ENCODE measurements around the gene HAGH.

HAGH gene

DNA sequence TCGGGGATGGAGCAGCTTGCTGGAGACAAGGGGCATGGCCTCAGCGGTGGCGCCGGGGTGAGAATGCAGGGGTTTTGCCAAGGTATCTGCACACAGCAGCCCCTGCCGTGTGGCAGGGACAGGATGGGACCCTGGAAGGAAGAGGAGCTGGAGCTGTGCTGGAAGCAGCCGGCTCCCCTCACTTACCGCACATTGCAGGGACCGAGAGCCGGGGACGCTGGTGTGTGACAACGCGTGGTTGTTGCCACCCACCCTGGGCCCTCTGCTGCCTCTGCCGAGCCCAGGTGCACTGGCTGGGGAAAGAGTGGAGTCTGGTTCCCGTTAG lies 40.8 kb downstream of the HAGH start:
- no peak for DNase-seq

DNA sequence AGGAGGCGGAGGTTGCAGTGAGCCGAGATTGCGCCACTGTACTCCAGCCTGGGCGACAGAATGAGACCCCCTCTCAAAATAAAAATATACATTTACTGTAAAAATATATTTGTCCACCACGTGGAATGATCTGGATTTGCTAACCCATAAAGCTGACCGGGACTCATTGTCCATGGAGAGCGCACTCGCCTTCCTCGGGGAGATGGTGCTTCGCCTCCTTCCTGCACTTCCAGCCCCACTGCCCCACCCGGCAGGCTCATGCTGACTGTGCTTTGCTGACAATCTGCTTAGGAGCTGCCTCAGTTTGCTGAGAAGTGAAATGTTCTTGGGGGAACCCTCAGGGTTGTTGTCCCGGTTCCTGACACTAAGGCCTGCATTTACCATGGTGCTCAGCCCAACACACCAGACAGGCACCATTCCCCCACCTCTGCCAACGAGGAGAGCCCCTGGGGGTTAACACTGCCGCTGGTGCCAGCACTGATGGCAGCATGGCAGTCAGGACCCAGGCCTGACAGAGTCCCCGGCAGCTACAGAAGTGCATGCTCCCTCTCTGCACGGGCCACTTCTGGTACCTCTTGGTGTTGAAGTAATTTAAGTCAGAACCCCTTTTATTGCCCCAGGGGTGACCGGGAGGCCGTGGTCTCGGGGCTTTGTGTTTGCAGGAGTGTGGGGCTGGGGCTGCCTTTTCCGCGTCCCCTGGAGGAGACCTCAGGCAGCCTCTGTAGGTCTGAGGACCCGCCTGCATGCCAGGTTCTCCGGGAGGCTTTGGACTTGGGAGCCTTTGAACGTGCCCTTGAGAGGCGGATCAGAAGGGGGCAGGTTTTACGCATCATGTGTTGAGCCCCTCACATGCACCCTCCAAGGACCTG lies 41.4 kb downstream of the HAGH start:
- DNase-seq: no peak

DNA sequence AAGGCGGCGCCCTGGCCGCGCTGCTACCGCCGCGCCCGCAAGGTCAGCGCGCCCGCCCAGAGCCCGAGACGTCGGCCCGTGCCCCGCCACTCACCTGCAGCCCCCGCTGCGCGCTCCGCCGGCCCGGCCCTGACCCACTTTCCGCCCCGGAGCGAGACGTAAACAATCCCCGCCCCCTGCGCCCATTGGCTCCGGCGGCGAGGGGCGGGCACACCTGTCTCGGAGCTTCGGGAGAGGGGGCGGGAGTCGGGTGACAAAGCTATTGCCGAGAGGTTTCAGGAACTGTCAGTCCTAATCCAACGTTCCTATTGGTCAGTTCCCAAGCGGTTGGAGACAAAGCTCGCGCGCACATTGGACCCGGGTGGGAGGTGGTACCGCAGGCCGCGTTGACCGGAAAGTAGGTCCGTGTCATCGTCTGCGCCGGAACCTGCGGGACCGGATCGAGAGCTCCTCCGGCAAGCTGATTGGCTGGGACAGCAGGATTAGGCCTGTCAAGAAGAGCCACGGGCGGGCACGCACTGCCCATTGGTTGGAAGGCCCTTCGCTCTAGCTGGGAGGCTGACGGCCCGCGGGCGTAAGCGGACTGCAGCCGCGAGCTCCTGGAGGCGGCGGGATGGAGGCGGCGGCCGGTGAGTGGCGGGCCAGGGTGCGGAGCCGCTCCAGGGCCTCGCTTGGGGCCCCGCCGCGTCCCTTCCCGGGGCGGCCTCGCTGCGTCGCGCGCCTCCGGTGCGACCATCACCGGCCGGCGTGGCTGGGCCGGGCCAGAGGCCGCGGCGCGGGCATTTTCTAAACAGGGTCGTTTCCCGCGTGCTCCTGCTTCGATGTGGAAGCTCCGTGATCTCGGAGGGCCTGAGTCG lies 44.0 kb downstream of the HAGH start, which contains the start of the genes NUBP2 and SPSB3:
NUBP2 (plus strand) TSS at position 553 of the 857 bp plus-strand sequence; CDS start at position 614, 61 bp downstream.
SPSB3 (minus strand) TSS at position 164 of the 857 bp plus-strand sequence. CDS start 1,088 bp downstream, outside the sequence.
- peak; percentile 100 for DNase-seq

DNA sequence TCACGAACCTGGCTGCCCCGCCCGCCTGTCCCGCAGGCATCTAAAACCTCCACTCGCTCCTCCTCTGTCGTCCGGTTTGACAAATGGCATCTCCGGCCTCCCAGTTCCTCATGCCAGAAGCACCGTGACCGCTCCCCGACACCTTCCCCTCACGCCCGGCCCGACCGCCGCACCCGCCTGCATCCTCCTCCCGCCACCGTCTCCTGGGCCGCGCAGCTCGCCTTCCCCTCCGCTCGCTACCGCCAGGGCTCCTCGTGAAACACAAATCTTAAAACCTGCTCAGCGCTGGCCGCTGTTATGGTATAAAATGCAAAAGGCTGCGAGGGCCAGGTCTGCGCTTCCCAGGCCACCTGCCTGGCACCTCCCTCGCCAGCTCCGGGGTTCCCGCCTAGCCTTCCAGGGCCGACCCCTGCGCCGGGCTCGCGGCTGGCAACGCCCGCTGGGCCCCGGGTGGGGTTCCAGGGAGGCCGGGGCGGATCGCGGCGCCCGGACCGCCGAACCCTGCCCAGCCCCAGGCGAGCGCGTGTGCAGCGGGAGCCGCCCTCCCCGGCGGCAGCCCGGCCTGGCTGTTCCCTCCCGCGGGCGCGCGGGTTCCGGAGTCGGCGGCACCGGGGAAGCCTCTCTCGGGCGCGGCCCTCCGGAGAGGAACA lies 44.7 kb downstream of the HAGH start:
- peak; percentile 32 for DNase-seq

DNA sequence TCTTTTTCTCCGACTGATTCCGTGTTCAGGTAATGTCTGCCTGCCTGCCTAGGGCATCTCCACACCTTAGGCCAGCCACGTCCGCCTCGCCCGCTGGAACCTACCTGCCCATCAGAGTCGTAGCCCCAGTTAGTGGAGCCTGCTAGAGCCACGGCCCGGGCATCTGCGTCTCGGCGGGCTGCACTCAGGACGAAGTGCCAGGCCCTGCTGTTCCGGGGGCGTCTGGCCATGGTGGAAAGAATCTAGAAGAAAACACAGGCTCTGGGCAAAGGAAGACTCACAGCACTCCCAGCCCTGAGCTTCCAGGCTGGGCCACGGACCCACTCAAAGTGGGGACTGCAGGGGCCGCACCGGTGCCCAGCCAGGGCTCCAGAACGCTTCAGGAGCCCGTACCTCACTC lies 45.4 kb downstream of the HAGH start:
- DNase-seq: no peak

DNA sequence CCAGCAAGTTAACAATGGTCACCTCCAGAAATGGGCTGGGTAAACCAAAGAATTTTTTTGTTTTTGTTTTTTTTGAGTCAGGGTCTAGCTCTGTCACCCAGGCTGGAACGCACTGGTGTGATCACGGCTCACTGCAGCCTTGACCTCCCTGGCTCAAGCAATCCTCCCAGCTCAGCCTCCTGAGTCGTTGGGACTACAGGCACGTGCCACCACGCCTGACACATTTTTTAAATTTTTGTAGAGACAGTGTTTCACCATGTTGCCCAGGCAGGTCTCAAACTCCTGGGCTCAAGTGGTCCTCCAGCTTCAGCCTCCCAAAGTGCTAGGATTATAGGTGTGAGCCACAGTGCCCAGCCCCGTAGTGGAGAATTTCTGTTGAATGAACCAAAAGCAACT lies 46.0 kb downstream of the HAGH start:
- DNase-seq: no peak

DNA sequence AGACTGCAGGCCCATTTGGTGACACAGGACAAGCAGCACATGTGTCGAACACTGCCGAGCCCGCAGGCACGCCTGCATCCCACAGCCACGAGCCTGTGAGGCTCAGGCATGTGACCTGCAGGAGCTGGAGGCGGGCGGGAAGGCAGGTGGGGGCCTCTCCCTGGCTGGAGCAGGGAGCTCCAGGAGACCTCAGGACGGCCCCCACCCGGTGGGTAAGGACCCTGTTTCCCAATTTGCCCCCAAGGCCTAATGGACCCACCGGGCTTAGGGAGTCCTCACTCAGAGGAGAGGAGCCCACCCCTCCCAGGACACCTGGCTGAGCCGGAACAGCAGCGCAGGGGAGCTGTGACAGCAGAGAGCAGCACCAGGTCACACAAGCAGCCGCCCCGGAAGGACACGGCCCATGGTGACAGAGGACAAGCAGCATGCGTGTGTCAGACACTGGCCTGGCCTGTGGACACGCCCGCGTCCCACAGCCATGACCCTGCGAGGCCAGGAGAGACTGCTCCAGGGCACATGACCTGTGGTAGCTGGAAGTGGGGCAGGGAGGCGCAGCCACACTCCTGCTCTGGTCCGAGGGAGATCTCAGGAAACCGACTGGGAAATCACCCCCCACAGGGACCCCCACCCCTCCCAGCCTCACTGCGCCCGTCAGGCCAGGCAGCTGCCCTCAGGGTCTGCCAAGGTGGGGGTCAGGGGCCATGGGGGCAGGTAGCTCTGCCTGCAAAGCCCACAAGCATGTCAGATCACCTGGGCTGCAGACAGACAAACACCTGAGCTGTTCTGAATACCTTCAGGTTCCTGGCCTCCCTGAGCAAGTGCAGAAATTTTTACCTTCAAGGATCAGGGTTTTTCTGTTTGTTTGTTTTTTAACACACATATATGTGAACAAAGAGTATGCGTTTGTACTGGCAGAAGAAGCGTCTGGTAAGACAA lies 46.6 kb downstream of the HAGH start:
- no peak for DNase-seq

DNA sequence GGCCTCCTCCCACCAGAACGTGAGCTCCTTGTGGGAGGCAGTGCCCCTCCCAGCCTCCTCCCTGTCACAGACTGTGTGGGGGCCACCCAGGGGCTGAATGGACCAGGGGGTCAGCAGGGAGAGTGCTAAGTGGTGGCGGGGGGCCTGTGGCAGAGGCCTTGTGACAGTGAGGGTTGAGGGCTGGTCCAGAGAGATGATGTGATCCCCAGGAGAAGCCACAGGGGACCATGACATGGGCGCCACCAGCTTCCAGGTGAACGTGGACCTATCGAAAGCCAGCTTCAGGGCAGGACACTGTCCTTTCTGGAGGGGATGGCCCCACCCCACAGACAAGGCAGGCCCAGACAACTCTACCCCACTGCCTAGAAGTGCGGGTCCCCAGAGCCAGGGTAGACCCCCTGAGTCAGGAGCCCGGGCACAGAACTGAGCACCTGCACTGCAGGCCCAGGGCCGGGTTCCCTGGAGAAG lies 47.4 kb downstream of the HAGH start:
- DNase-seq: no peak

DNA sequence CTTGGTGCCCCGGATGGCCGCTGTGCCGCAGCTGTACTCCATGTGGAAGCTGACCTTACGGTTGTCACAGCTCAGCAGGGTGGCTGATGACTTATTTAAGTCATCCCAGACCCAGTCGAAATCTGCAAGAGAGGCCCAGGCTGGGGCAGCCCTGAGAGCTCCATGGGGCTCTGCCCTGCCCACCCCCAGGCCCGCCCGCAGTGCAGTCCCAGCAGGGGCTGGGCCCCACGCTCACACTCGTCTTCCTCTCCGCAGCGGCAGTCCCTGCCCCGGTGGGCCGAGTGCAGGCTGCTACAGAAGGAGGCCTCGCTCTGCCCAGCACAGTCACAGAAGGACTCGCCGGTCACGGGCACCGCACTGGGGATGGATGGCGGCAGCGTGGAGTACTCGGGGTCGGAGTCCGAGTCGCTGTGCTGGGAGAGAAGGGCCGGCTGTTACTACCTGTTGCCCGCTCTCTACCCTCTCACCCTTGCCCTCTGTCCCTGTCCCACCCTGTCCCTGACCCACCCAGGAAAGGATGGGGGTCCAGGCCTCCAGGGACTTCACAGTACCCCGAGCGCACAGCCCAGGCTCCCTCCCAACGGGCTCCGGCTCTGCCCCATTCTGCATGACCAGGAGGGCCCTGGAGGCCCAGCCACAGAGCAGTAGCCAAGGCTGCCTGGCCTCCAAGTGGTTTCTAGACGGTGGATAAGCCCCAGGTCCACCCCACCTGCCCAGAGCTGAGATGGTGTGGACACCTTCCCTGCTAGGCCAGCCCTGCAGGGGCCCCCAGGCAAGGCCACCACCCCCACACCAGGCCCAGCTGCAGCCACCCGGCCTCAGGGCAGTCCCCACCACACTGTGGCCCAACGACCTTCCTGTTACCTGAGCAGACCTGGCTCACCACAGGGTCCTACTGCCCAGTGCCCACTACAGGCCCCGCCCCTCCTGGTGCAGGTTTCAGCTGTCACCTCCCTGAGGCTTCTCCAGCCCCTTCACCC lies 48.1 kb downstream of the HAGH start:
- no peak for DNase-seq

DNA sequence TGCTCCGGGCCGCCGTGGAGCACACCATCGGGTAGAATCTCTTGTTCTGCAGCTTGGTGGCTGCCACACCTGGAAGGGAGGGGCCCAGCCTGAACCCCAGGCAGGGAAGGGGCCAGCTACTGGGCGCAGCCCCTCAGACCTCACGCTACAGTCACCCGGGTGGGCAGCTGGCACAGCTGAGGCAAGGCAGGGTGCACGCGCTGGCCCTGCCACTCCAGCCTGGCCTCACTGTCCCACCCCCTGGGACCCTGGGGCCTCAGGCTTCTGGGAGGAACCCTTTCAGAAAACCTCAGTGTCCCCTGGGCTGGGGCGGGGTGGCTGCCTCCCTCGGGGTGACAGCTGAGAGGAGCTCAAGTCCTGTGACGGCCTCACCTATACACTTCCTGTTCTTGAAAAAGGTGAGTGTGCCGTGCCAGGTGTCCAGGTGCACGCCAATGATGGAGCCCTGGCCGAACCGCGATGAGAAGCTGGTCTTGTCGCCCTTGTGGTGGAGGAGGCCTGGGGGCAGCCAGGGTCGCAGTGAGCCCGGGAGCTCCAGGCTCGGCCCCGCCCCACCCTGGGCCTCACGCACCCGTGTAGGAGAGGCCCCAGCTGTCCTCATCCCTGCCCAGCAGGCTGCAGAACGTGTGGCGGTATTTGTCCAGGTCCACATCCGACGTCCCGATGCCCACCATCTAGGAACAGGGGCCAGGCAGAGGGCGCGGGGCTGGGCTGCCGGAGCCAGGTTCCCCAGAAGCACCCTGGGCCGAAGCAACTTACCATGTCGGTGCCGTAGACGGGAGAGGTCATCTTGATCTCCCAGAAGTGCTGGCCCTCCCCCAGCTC lies 49.0 kb downstream of the HAGH start:
- no peak for DNase-seq

DNA sequence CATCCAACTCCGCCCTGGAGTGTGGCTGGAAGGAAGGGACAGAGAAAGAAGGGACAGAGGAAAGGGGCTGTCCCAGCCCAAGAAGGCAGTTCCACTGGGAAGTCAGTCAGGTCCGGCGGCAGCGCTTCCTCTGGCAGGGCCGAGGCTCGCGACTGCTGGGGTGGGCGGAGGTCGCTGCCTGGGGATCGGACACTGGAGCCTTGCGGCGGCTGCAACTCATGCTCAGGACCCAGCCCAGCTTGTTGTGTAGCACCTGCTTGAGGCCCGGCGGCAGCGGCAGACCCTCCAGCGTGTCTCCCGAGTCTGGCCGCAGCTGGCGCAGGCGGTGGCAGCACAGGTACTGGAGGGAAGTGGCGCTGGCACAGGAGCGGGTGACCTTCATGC lies 49.6 kb downstream of the HAGH start:
- DNase-seq: no peak

DNA sequence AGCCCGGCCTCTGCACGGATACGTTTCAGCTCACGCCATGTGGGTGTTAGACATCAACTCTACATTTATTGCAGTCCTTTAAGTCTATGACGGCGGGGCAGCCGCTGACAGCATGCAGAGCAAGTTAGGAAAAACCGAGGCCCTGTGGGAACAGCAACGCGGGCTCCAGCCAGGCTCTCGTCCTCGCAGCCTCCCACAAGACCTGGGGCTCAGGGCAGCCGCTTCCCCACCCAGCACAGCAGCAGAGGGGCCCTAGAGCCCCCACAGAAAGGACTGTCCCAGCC lies 50.0 kb downstream of the HAGH start:
- DNase-seq: no peak

DNA sequence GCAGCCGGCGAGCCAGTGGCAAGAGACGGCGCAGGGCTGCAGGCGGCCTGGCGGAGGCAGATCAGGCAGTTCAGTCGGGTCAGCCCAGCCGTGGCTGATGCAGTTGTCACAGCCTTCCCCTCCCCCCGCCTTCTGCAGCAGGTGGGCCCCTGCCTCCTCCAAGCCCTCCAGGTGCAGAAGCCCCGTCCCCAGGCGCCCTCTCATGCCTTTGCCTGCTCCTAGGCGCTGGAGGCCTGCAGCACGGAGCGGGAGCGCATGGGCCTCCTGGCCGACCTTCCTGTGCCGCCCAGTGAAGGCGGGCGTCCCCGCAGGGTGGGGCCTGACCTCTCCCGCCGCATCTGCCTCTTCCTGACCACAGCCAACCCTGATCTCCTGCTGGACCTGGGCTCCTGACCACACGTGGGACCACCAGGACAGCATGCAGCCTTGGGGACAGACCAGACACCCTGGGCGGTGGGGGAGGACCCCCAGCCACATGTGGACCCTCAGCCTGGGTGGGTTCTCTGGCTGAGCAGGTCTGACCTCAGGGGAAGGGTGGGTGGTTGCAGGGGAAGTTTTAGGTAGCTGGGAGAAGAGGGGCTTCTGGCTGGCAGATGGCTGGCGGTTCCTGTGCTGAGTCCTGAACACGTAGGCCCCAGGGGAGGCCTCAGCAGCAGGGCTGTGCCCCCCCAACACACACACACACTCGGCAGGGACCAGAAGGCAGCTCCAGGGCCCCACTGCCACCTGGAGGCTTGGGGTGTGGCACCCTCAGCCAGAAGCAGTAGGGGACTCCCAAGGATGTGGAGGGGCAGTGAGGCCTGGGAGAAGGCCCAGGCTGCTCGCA lies 50.6 kb downstream of the HAGH start:
- DNase-seq: no peak

DNA sequence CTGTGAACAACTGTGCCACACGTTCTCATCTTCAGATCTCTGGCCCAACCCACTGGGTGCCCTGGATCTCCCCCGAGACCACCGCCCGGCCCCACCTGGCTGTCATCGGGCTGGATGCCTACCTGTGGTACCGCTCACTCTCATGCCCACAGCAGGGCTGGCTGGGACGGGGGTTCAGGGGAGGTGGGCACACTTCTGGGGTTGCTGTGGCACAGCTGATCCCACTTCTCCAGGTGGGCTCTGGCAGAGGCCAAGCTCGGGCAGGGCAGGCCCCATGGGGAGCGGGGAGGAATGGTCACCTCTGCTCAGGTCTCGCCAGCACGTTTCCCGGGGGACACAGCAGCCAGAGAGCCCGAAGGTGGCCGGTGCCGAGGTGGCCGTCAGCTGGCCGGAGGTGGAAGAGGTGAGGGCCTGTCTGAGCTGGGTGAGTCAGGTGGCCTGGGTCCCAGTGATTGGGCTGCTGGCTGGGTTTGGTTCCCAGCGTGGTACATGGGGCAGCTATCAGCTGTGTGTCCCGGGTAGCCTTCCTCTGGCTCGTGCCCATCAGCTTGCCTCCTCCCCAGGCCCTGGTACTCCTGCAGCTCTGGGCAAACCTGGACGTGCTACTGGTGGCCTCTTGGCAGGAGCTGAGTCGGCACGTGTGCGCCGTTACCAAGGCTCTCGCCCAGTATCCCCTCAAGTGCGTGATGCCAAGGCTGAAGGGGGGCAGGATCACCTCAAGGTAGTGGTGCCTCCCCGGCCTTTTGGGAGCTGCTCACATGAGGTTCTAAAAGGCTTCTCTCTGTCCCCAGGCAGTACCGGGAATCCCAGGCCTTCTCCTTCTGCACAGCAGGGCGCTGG lies 51.4 kb downstream of the HAGH start:
- no peak for DNase-seq

DNA sequence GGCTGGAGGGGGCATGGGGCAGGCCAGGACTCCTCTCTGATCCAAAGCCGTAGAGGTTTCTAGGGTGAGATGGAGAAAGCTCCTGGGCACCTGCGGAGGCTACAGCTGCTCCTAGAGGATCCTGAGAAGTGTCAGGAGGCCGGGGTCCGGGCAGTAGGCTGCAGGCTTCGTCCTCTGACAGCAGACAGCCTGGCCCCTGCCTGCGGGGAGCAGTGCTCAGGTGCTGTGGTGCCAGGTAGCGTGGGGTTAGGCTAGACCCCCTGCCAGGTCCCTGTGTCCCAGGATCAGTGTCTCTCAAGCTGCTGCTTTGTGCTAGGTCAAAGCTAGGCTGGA lies 52.2 kb downstream of the HAGH start:
- DNase-seq: no peak

DNA sequence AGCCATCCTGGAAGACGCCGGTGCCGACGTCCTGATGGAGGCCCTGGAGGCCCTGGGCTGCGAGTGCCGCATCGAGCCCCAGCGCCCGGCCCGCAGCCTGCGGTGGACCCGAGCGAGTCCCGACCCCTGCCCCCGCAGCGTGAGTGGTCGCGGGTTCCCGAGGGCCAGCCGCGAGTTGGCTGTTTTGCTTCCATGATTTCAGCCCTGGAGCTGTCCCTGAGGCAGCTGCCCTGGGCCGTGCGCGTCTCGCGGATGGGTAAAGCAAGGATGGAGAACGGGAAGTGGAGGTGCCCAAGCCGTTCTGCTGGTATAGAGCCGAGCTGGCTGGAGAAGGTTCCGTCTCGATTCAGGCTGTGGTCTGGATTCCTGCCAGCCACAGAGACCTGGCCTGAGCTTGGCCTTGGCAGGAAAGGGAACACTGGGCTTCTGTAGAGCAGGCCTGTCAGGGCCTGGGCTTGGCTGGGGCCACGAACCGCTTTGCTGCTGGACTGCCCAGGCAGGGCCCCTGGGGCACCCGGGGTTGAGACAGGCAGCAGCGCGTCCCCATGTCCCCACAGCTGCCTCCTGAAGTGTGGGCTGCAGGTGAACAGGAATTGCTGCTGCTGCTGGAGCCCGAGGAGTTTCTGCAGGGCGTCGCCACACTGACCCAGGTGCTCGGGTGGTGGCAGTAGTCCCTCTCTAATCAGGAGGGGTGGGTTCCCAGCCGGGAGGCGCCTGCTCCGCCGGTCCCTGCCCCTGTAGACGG lies 52.8 kb downstream of the HAGH start:
- DNase-seq: no peak

DNA sequence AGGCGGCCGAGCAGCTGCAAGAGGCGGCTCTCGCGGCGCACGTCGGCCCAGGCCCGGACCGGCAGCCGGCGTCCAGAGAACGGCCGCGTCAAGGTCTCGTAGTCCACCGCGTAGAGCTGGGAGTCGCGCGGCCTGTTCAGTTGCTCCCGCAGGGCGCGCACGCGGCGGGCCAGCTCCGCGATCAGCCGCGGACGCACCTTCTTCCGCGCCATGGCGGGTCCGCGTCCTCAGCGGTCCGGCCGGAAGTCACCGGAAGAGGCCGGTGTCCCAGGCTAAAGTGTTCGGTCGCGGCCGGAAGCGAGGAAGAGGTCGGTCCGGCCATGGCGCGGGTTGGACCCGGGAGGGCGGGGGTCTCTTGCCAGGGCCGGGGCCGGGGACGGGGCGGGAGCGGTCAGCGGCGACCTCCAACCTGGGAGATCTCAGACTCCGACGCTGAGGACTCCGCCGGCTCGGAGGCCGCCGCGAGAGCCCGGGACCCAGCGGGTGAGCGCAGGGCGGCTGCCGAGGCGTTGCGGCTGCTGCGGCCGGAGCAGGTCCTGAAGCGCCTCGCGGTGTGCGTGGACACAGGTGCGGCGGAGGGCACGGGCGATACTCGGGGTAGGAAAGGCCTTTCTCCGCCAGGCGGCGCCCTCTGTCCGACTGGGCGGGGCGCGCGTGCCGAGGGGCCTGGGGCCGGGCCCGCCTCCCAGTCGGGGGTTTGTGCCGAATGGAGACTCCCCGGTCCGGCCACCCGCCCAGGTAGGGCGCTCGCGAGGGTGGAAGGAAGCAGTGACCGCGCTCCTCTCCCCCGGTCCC lies 53.5 kb downstream of the HAGH start, which contains the start of gene MRPS34:
MRPS34 (minus strand) TSS at position 227 of the 795 bp plus-strand sequence; CDS start at position 212, 15 bp downstream.
- DNase-seq: peak; percentile 91
